ENCODE data around the gene PLD4. TPM values are rescaled to one million over a fixed set of nuclear protein-coding genes. Genes with fewer than 3 reads are reported as not detected.

Gene PLD4
- polyA plus RNA-seq, 2 donors: 0.53 to 0.65 TPM

- no peak overlapping the region for H3K4me3 ChIP-seq (ENCODE audit: low read depth in 1 of 2, low read length in 2 of 2)
- WGBS, 2 donors: 51 to 58% methylated on average over 32 of the region's 32 CpGs
Measured at GRCh38 chr14:104978746-104979691, 54.3 kb downstream of the PLD4 start.

GRCh38 chr14:104979758-104980610 is 55.3 kb downstream of the PLD4 start:
- H3K4me1 ChIP-seq (ENCODE audit: control insufficient read depth in 2 of 2, insufficient read depth in 2 of 2, low read length in 1 of 2): peaks cover 8 to 28% of the 10 kb centered on the region in 2 donors
- no peaks in the 10 kb centered on the region for H3K27me3 ChIP-seq (ENCODE audit: control insufficient read depth in 1 of 2, insufficient read depth in 2 of 2, low read length in 2 of 2)
- peak overlapping the region in 1 of 2 donors; percentile 18 for H3K27ac ChIP-seq (ENCODE audit: low read depth in 2 of 2, low read length in 1 of 2)
- H3K36me3 ChIP-seq (ENCODE audit: control insufficient read depth in 2 of 2, insufficient read depth in 2 of 2, low read length in 1 of 2): no peaks in the 10 kb centered on the region
- no peak overlapping the region for H3K4me3 ChIP-seq (ENCODE audit: low read depth in 1 of 2, low read length in 2 of 2)
- WGBS, 2 donors: 45 to 53% methylated on average over 19 of the region's 19 CpGs
- no peaks in the 10 kb centered on the region for H3K9me3 ChIP-seq (ENCODE audit: control insufficient read depth in 2 of 2, insufficient read depth in 1 of 2, low read depth in 1 of 2, low read length in 1 of 2)

More at GRCh38 chr14:104978746-104979691, 54.3 kb downstream of the PLD4 start:
- Histone ChIP-seq H3K36me3 (ENCODE audit: control insufficient read depth in 2 of 2, insufficient read depth in 2 of 2, low read length in 1 of 2) (no peaks in the 10 kb centered on the region), H3K27me3 (ENCODE audit: control insufficient read depth in 1 of 2, insufficient read depth in 2 of 2, low read length in 2 of 2) (no peaks in the 10 kb centered on the region), H3K9me3 (ENCODE audit: control insufficient read depth in 2 of 2, insufficient read depth in 1 of 2, low read depth in 1 of 2, low read length in 1 of 2) (no peaks in the 10 kb centered on the region), H3K27ac (ENCODE audit: low read depth in 2 of 2, low read length in 1 of 2) (peak overlapping the region in 1 of 2 donors; percentile 30), H3K4me1 (ENCODE audit: control insufficient read depth in 2 of 2, insufficient read depth in 2 of 2, low read length in 1 of 2) (peaks cover 8 to 33% of the 10 kb centered on the region in 2 donors)

- WGBS, 2 donors: 91 to 92% methylated on average over 22 of the region's 22 CpGs
- Histone ChIP-seq H3K27ac (ENCODE audit: low read depth in 2 of 2, low read length in 1 of 2) (no peak overlapping the region), H3K4me3 (ENCODE audit: low read depth in 1 of 2, low read length in 2 of 2) (no peak overlapping the region), H3K4me1 (ENCODE audit: control insufficient read depth in 2 of 2, insufficient read depth in 2 of 2, low read length in 1 of 2) (peaks cover 2 to 25% of the 10 kb centered on the region in 2 donors), H3K9me3 (ENCODE audit: control insufficient read depth in 2 of 2, insufficient read depth in 1 of 2, low read depth in 1 of 2, low read length in 1 of 2) (no peaks in the 10 kb centered on the region), H3K27me3 (ENCODE audit: control insufficient read depth in 1 of 2, insufficient read depth in 2 of 2, low read length in 2 of 2) (no peaks in the 10 kb centered on the region), H3K36me3 (ENCODE audit: control insufficient read depth in 2 of 2, insufficient read depth in 2 of 2, low read length in 1 of 2) (no peaks in the 10 kb centered on the region)
Measured at GRCh38 chr14:104980611-104981531, 56.2 kb downstream of the PLD4 start.

GRCh38 chr14:104981699-104982541 is 57.2 kb downstream of the PLD4 start:
- H3K4me1 ChIP-seq (ENCODE audit: control insufficient read depth in 2 of 2, insufficient read depth in 2 of 2, low read length in 1 of 2): peaks cover 9 to 26% of the 10 kb centered on the region in 2 donors
- H3K27ac ChIP-seq (ENCODE audit: low read depth in 2 of 2, low read length in 1 of 2): no peak overlapping the region

GRCh38 chr14:104982548-104983230 is 58.0 kb downstream of the PLD4 start:
- 60 to 77% methylated on average over 9 to 10 of the region's 10 CpGs for WGBS, 2 donors
- H3K27me3 ChIP-seq (ENCODE audit: control insufficient read depth in 1 of 2, insufficient read depth in 2 of 2, low read length in 2 of 2): no peaks in the 10 kb centered on the region
- H3K36me3 ChIP-seq (ENCODE audit: control insufficient read depth in 2 of 2, insufficient read depth in 2 of 2, low read length in 1 of 2): no peaks in the 10 kb centered on the region
- H3K27ac ChIP-seq (ENCODE audit: low read depth in 2 of 2, low read length in 1 of 2): no peak overlapping the region
- no peak overlapping the region for H3K4me3 ChIP-seq (ENCODE audit: low read depth in 1 of 2, low read length in 2 of 2)
- peaks cover 9 to 18% of the 10 kb centered on the region in 2 donors for H3K4me1 ChIP-seq (ENCODE audit: control insufficient read depth in 2 of 2, insufficient read depth in 2 of 2, low read length in 1 of 2)
- H3K9me3 ChIP-seq (ENCODE audit: control insufficient read depth in 2 of 2, insufficient read depth in 1 of 2, low read depth in 1 of 2, low read length in 1 of 2): no peaks in the 10 kb centered on the region

More at GRCh38 chr14:104981699-104982541, 57.2 kb downstream of the PLD4 start:
- Histone ChIP-seq H3K9me3 (ENCODE audit: control insufficient read depth in 2 of 2, insufficient read depth in 1 of 2, low read depth in 1 of 2, low read length in 1 of 2) (no peaks in the 10 kb centered on the region), H3K4me3 (ENCODE audit: low read depth in 1 of 2, low read length in 2 of 2) (no peak overlapping the region), H3K36me3 (ENCODE audit: control insufficient read depth in 2 of 2, insufficient read depth in 2 of 2, low read length in 1 of 2) (no peaks in the 10 kb centered on the region), H3K27me3 (ENCODE audit: control insufficient read depth in 1 of 2, insufficient read depth in 2 of 2, low read length in 2 of 2) (no peaks in the 10 kb centered on the region)
- 76 to 78% methylated on average over 17 of the region's 17 CpGs for WGBS, 2 donors

Other genes starting within 250 kb of the PLD4 start
- gene INF2, start 235.3 kb upstream of the PLD4 start, polyA plus RNA-seq: 10 to 100 TPM; 26.6 to 41.9 TPM
- 10 to 100 TPM in 1 of 2 donors, 1 to 10 TPM in 1; 5.8 to 10.2 TPM for gene ADSS1, start 200.7 kb upstream of the PLD4 start, polyA plus RNA-seq
- gene SIVA1, start 171.7 kb upstream of the PLD4 start, polyA plus RNA-seq: 100 to 1,000 TPM in 1 of 2 donors, 10 to 100 TPM in 1; 60.5 to 159 TPM
- 10 to 100 TPM; 62.6 to 62.9 TPM for gene AKT1, start 129.1 kb upstream of the PLD4 start, polyA plus RNA-seq
- 1 to 10 TPM; 5.0 TPM for gene ZBTB42, start 123.8 kb upstream of the PLD4 start, polyA plus RNA-seq
- gene CEP170B, start 59.6 kb upstream of the PLD4 start, polyA plus RNA-seq: 10 to 100 TPM; 19.8 to 37.5 TPM
- 100 to 1,000 TPM in 1 of 2 donors, 10 to 100 TPM in 1; 67.4 to 104 TPM for gene AHNAK2, start 53.5 kb downstream of the PLD4 start, polyA plus RNA-seq
- gene CLBA1, start 60.9 kb downstream of the PLD4 start, polyA plus RNA-seq: 1 to 10 TPM; 6.5 to 8.3 TPM
- gene CDCA4, start 96.2 kb downstream of the PLD4 start, polyA plus RNA-seq: 10 to 100 TPM; 23.5 to 24.7 TPM
- gene GPR132, start 140.6 kb downstream of the PLD4 start, polyA plus RNA-seq: under 1 TPM; 0.42 to 0.47 TPM
- 10 to 100 TPM; 18.7 to 32.4 TPM for gene JAG2, start 243.9 kb downstream of the PLD4 start, polyA plus RNA-seq

Data from esophagus (tissue), 2 donors.